Coronary artery (tissue), 2 donors: ENCODE measurements around the gene ABCA8.
"Not testable (repeated sequence)": the region's sequence is repeated elsewhere in the genome, so short reads cannot be mapped to it uniquely, and the experiment has no call there.

Source experiments
- DNase-seq: peaks from one replicate; pipeline ENCODE4 v3.0.0-alpha.2; 2017; ENCODE audit warnings: low spot score
- H3K27ac ChIP-seq, 2 donors: fragments of 200-600 bp; sonication (generic); one replicate each; pipeline ENCODE4 v1.5.1; 2016 to 2019
- H3K4me3 ChIP-seq: fragments of 200-600 bp; sonication (generic); 2 replicates; pipeline ENCODE4 v1.5.1; 2016; ENCODE audit warnings: mild to moderate bottlenecking, moderate library complexity
- CTCF ChIP-seq: fragments of 200-600 bp; sonication (generic); IDR thresholded peaks from one replicate; pipeline ENCODE4 v1.5.1; 2019; ENCODE audit warnings: antibody characterized with exemption

Gene ABCA8

GRCh38 chr17:68972119-68972704 lies 17.0 kb upstream of the ABCA8 start:
- no peak for TF ChIP-seq CTCF
- H3K4me3 ChIP-seq = no peak overlapping the region
- no peak for DNase-seq
- H3K27ac ChIP-seq = no peak overlapping the region

GRCh38 chr17:68969101-68969500 lies 13.9 kb upstream of the ABCA8 start:
- DNase-seq = no peak
- Histone ChIP-seq H3K27ac (no peak overlapping the region), H3K4me3 (no peak overlapping the region)
- no peak for TF ChIP-seq CTCF

GRCh38 chr17:68963958-68964357 lies 8.8 kb upstream of the ABCA8 start:
- H3K4me3 ChIP-seq = no peak overlapping the region
- no peak for DNase-seq
- H3K27ac ChIP-seq = no peak overlapping the region
- no peak for TF ChIP-seq CTCF

GRCh38 chr17:68961214-68961882 lies 6.2 kb upstream of the ABCA8 start:
- no peak for TF ChIP-seq CTCF
- Histone ChIP-seq H3K4me3 (no peak overlapping the region), H3K27ac (no peak overlapping the region)
- no peak for DNase-seq

- DNase-seq, H3K27ac ChIP-seq, H3K4me3 ChIP-seq: not testable (repeated sequence)
Measured at GRCh38 chr17:68959117-68959516, 3.9 kb upstream of the ABCA8 start.

GRCh38 chr17:68957944-68958343 lies 2.8 kb upstream of the ABCA8 start:
- no peak overlapping the region for H3K4me3 ChIP-seq
- DNase-seq = no peak
- H3K27ac ChIP-seq = no peak overlapping the region
- TF ChIP-seq CTCF = no peak

GRCh38 chr17:68954146-68954896 lies 871 bp downstream of the ABCA8 start:
- TF ChIP-seq CTCF = no peak
- Histone ChIP-seq H3K27ac (peak overlapping the region in 1 of 2 donors; percentile 24), H3K4me3 (peak overlapping the region; percentile 60)
- no peak for DNase-seq
